Right cardiac atrium (tissue), 5 donors: ENCODE measurements around the gene SLC6A12. TPM values are rescaled to one million over a fixed set of nuclear protein-coding genes. Genes with fewer than 3 reads are reported as not detected.

Source experiments
- ATAC-seq, 2 donors: fragments of 200-7000 bp; cut with Tn5 transposase; one replicate each; pipeline versions ENCODE4 v1.8.0 to v1.9.1; 2020; ENCODE audit warnings: moderate library complexity in 2 of 2, mild to moderate bottlenecking in 1 of 2
- DNase-seq, 3 donors: peaks; one replicate each; pipeline ENCODE4 v3.0.0-alpha.2; 2020
- H3K27ac ChIP-seq: one replicate; pipeline ENCODE4 v1.5.1; 2013; ENCODE audit warnings: mild to moderate bottlenecking, low read length, control low read depth, moderate library complexity
- H3K27me3 ChIP-seq: one replicate; pipeline ENCODE4 v1.6.1; 2013; ENCODE audit not compliant: control insufficient read depth, insufficient read depth
- H3K4me1 ChIP-seq: one replicate; pipeline ENCODE4 v1.6.1; 2013; ENCODE audit warnings: low read length; ENCODE audit not compliant: control insufficient read depth, insufficient read depth
- H3K4me3 ChIP-seq: one replicate; pipeline ENCODE4 v1.5.1; 2013; ENCODE audit warnings: low read length, control low read depth
- H3K9me3 ChIP-seq: one replicate; pipeline ENCODE4 v1.6.1; 2013; ENCODE audit warnings: low read length; ENCODE audit not compliant: control insufficient read depth
- WGBS: extraction: QIAGEN DNeasy Blood & Tissue Kit; methylation state at CpG from one replicate; pipeline ENCODE4 v1.1.7; 2013; 5-methylcytosine and 5-hydroxymethylcytosine counted together
- intact Hi-C, 4 donors: fragments of 100-400 bp; cut with DNase I; formaldehyde crosslinking; loops; one replicate each; pipeline versions ENCODE4 v1.11.0 to v1.14.0; 2022 to 2023
- polyA plus RNA-seq: library from polyadenylated mRNA; stranded (reverse); fragments of 200-250 nt; gene quantifications from one replicate; pipeline ENCODE4 v1.2.3, GENCODE V29; 2013
- total RNA-seq, 4 donors: library from RNA; stranded (reverse); fragmentation: NEBNext Ultra II Directional; extraction: Animal tissue kit (Norgen Biotek cat#: 25700); gene quantifications; one replicate each; pipeline ENCODE4 v1.2.1, GENCODE V29; 2021
- donor health status: healthy with polysubstance abuse.
- donor health status: DM: no; HTN: yes; CAD: no.
- donor health status: DM: no; HTN: no; CAD: no.
- donor health status: DM: no; HTN: yes; CAD: no; lungs with severe emphysema.
- donor health status: DM: yes; HTN: yes; CAD: no.

Gene SLC6A12
- total and polyA plus RNA-seq, 5 donors, result 0.20 to 2.9 (median 1.1) TPM

GRCh38 chr12:212715-213526, 1.0 kb downstream of the SLC6A12 start:
- peak; percentile 20 to 29 for ATAC-seq

DNA sequence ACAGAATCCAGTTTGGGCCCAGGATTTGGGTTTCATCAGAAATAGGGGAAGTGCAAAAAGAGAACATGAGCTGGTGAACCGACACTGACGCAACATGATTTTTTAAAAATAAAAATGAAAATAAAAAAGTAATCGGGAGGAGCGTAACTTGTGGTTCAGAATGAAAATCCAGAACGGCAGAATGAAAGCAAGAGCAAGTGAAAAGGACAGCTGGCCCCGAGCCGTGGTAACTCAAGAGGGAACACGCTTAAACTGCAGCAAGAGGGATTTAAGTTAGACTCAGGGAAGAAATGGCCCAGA, 1.6 kb downstream of the SLC6A12 start:
- Histone ChIP-seq H3K27me3 (no peaks in the 10 kb centered on the region), H3K9me3 (no peaks in the 10 kb centered on the region), H3K27ac (no peak overlapping the region), H3K4me1 (no peaks in the 10 kb centered on the region), H3K4me3 (no peak overlapping the region)
- no peak for DNase-seq
- intact Hi-C loops, result no loop called here
- WGBS, result 74% methylated on average over 8 of the region's 8 CpGs
- no peak for ATAC-seq

More at GRCh38 chr12:212715-213526, 1.0 kb downstream of the SLC6A12 start:
- Histone ChIP-seq H3K4me1 (no peaks in the 10 kb centered on the region), H3K27me3 (no peaks in the 10 kb centered on the region), H3K27ac (no peak overlapping the region), H3K4me3 (no peak overlapping the region), H3K9me3 (no peaks in the 10 kb centered on the region)
- peak; percentile 49 to 84 (median 71) for DNase-seq
- 52% methylated on average over 22 of the region's 22 CpGs for WGBS
- intact Hi-C loops, result no loop called here

GRCh38 chr12:211639-212414, 2.1 kb downstream of the SLC6A12 start:
- H3K4me3 ChIP-seq, result no peak overlapping the region
- 86% methylated on average over 16 of the region's 16 CpGs for WGBS
- DNase-seq (no peak), ATAC-seq (no peak)
- no peaks in the 10 kb centered on the region for H3K4me1 ChIP-seq
- H3K27ac ChIP-seq, result no peak overlapping the region
- intact Hi-C loops, result no loop called here
- no peaks in the 10 kb centered on the region for H3K27me3 ChIP-seq
- no peaks in the 10 kb centered on the region for H3K9me3 ChIP-seq

DNA sequence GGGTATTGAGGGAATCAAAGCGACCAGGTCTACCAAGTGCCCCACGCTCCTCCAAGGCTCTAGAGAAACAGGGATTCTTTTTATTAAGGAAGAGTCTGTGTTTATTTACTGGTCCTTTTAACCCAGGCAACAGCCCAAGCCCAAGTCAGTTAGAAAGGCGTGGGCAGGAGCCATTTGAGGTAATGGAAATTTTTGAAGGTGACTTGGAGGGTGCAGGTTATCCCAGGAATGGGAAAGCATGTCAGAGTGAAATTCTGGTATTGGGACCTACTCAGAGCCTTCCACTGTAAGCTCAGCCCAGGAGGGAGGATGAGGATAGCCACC, 2.9 kb downstream of the SLC6A12 start:
- Histone ChIP-seq H3K4me3 (no peak overlapping the region), H3K4me1 (no peaks in the 10 kb centered on the region), H3K9me3 (no peaks in the 10 kb centered on the region), H3K27ac (no peak overlapping the region), H3K27me3 (no peaks in the 10 kb centered on the region)
- ATAC-seq, result no peak
- intact Hi-C loops, result no loop called here
- WGBS, result 89% methylated on average over 3 of the region's 3 CpGs
- peak in 1 of 3 donors; percentile 3 for DNase-seq

GRCh38 chr12:210277-211141, 3.4 kb downstream of the SLC6A12 start:
- intact Hi-C loops, result no loop called here
- Histone ChIP-seq H3K27me3 (no peaks in the 10 kb centered on the region), H3K27ac (no peak overlapping the region), H3K9me3 (no peaks in the 10 kb centered on the region), H3K4me1 (no peaks in the 10 kb centered on the region), H3K4me3 (no peak overlapping the region)
- 76% methylated on average over 16 of the region's 16 CpGs for WGBS
- DNase-seq (peak in 1 of 3 donors; percentile 40), ATAC-seq (no peak)

DNA sequence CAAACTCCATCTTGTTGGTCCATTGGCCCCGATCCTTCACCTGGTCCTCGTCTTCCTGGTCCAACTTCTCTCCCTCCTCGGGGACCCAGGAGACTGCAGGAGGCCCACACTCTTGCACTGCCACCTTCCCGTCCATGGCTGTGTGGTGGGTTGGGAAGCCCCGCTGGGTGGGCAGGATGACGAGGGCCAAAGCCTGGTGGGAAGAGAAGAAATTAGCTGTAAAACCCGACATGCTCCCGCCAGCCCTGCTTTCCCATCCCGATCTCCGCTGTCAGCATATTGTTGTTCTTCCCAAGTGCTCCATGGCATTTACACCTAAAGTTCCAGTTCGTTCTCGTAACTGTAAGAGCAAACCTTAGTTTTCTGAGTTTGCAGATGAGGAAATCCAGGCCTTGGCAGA, 4.1 kb downstream of the SLC6A12 start:
- Histone ChIP-seq H3K27ac (no peak overlapping the region), H3K9me3 (no peaks in the 10 kb centered on the region), H3K4me1 (no peaks in the 10 kb centered on the region), H3K27me3 (no peaks in the 10 kb centered on the region), H3K4me3 (no peak overlapping the region)
- intact Hi-C loops, result no loop called here
- WGBS, result 90% methylated on average over 12 of the region's 12 CpGs
- DNase-seq (peak in 1 of 3 donors; percentile 38), ATAC-seq (no peak)

DNA sequence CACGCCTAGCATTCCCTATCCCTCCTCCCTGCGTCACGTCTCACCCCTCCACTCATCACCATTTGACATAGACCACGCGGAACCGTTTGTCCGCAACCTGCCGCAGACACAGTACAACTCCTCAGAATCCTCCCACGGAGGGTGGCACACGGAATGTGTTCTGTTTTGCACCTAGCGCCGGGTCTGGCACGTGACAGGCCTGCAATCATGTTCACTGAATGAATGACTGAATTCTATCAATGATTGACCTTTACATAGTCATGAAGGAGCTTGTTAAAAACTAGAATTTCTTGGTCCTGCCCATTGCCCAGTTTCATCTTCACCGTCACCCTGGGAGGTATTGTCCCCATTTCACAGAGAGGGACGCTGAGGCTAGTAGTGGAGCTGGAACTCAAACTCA, 4.7 kb downstream of the SLC6A12 start:
- Histone ChIP-seq H3K27ac (no peak overlapping the region), H3K27me3 (no peaks in the 10 kb centered on the region), H3K4me1 (no peaks in the 10 kb centered on the region), H3K4me3 (no peak overlapping the region), H3K9me3 (no peaks in the 10 kb centered on the region)
- 76% methylated on average over 15 of the region's 15 CpGs for WGBS
- DNase-seq (no peak), ATAC-seq (no peak)
- intact Hi-C loops, result no loop called here

GRCh38 chr12:208813-209212, 5.1 kb downstream of the SLC6A12 start:
- Histone ChIP-seq H3K27me3 (no peaks in the 10 kb centered on the region), H3K9me3 (no peaks in the 10 kb centered on the region), H3K4me1 (peaks cover 3% of the 10 kb centered on the region), H3K4me3 (no peak overlapping the region), H3K27ac (no peak overlapping the region)
- ATAC-seq, result no peak
- no peak for DNase-seq
- 69% methylated on average over 4 of the region's 4 CpGs for WGBS
- intact Hi-C loops, result no loop called here

DNA sequence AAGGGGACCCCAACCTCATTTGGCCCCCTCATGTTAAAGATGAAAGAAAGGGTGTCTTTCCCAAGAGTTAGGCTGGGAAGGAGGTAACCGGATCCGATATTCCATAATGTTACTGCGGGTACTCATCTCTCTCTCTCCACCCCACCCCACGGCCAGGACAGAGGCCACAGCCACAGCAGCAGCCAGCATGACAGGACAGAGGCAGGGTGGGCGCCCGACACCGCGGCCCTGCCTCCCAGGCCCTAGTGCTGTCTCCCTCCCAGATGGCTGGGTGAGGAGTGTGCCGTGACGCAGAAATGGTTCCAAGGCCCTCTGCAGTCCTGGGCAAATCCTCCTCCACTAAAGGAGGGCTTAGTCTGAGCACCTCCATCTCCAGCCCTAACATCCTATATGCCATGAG, 6.2 kb downstream of the SLC6A12 start:
- intact Hi-C loops, result no loop called here
- H3K9me3 ChIP-seq, result no peaks in the 10 kb centered on the region
- no peak overlapping the region for H3K4me3 ChIP-seq
- no peaks in the 10 kb centered on the region for H3K27me3 ChIP-seq
- peaks cover 3% of the 10 kb centered on the region for H3K4me1 ChIP-seq
- H3K27ac ChIP-seq, result no peak overlapping the region
- ATAC-seq (no peak), DNase-seq (no peak)
- 90% methylated on average over 10 of the region's 10 CpGs for WGBS

- no peaks in the 10 kb centered on the region for H3K9me3 ChIP-seq
- no peak for DNase-seq
- H3K4me1 ChIP-seq, result peaks cover 3% of the 10 kb centered on the region
- no peaks in the 10 kb centered on the region for H3K27me3 ChIP-seq
- H3K4me3 ChIP-seq, result no peak overlapping the region
- intact Hi-C loops, result no loop called here
- WGBS, result 91% methylated on average over 21 of the region's 21 CpGs
- ATAC-seq, result no peak
- H3K27ac ChIP-seq, result no peak overlapping the region
Measured at GRCh38 chr12:206746-207440, 7.1 kb downstream of the SLC6A12 start.
